Gastrocnemius medialis (tissue), 4 donors: ENCODE measurements around the gene EVI5. TPM values are rescaled to one million over a fixed set of nuclear protein-coding genes. Genes with fewer than 3 reads are reported as not detected.

Experiments used
- ATAC-seq, 2 donors: fragments of 150-250 bp; one replicate each; pipeline ENCODE4 v1.9.1; 2016
- DNase-seq, 2 donors: peaks; one replicate each; pipeline ENCODE4 v3.0.0-alpha.2; 2019
- H3K27ac ChIP-seq, 4 donors: fragments of 200-600 bp; sonication (generic); 1 replicate in 1 of 4; 2 replicates in 3 of 4; pipeline ENCODE4 v1.5.1; 2016 to 2018; ENCODE audit warnings: mild to moderate bottlenecking in 2 of 4, moderate library complexity in 1 of 4
- H3K27me3 ChIP-seq, 3 donors: fragments of 200-600 bp; sonication (generic) in 2 of 3; 1 replicate in 1 of 3; 2 replicates in 2 of 3; pipeline versions ENCODE4 v1.5.1 to v1.6.0; 2016 to 2019; ENCODE audit warnings: mild to moderate bottlenecking in 1 of 3, moderate library complexity in 1 of 3
- H3K36me3 ChIP-seq, 2 donors: fragments of 200-600 bp; sonication (generic) in 1 of 2; one replicate each; pipeline ENCODE4 v1.5.1; 2017 to 2018
- H3K4me1 ChIP-seq, 2 donors: fragments of 200-600 bp; sonication (generic) in 1 of 2; one replicate each; pipeline ENCODE4 v1.5.1; 2016 to 2017; ENCODE audit warnings: mild to moderate bottlenecking in 2 of 2
- H3K4me3 ChIP-seq, 4 donors: fragments of 200-600 bp; sonication (generic) in 3 of 4; 1 replicate in 1 of 4; 2 replicates in 3 of 4; pipeline ENCODE4 v1.5.1; 2016 to 2019; ENCODE audit warnings: mild to moderate bottlenecking in 2 of 4
- H3K9me3 ChIP-seq, 3 donors: fragments of 200-600 bp; sonication (generic) in 2 of 3; 1 replicate in 1 of 3; 2 replicates in 2 of 3; pipeline ENCODE4 v1.5.1; 2016 to 2019
- CTCF ChIP-seq, 5 experiments: fragments of 450-650 bp in 3 of 5; fragments of 200-600 bp in 2 of 5; sonication (generic) in 2 of 5; IDR thresholded peaks in 4 of 5; conservative IDR thresholded peaks in 1 of 5; 1 replicate in 4 of 5; 2 replicates in 1 of 5; pipeline ENCODE4 v1.5.1; 2016 to 2019; ENCODE audit warnings: antibody characterized with exemption in 5 of 5, mild to moderate bottlenecking in 3 of 5, moderate library complexity in 3 of 5
- POLR2A ChIP-seq, 2 donors: fragments of 450-650 bp; IDR thresholded peaks; one replicate each; pipeline ENCODE4 v1.6.1; 2017; ENCODE audit warnings: antibody characterized with exemption in 2 of 2, mild to moderate bottlenecking in 2 of 2, moderate library complexity in 2 of 2
- in situ Hi-C, 4 donors: fragments of 200-750 bp; cut with MboI; loops; one replicate each; pipeline versions ENCODE4 v1.15.0 to v1.8.0; 2017; ENCODE audit warnings: low sequenced_read_pairs in 4 of 4
- intact Hi-C: fragments of 100-400 bp; cut with DNase I; formaldehyde crosslinking; loops from one replicate; pipeline ENCODE4 v1.15.1; 2023; ENCODE audit warnings: low total_unique reads
- total RNA-seq, 4 donors: library from RNA; depleted of rRNA; stranded (reverse); fragments of >200 nt; gene quantifications; one replicate each; pipeline versions ENCODE4 v1.1.0 to v1.2.3, GENCODE V29; 2016

The EVI5 gene
- total RNA-seq, 4 donors from 2014 or later: 4.6 to 12.5 (median 8.2) TPM

- in situ Hi-C loops (no loop called here), intact Hi-C loops (no loop called here)
- DNase-seq: no peak
- H3K4me1 ChIP-seq: peaks cover 11 to 14% of the 10 kb centered on the region in 2 donors
- H3K4me3 ChIP-seq: no peak overlapping the region
- H3K36me3 ChIP-seq: no peaks in the 10 kb centered on the region
- no peak for ATAC-seq
- no peaks in the 10 kb centered on the region for H3K27me3 ChIP-seq
- no peaks in the 10 kb centered on the region for H3K9me3 ChIP-seq
- TF ChIP-seq POLR2A (IDR thresholded peaks at IDR 0.05) (no peak), CTCF (IDR thresholded peaks at IDR 0.05 in 4 of 5, conservative IDR thresholded peaks at IDR 0.05 in 1 of 5) (no peak)
- no peak overlapping the region for H3K27ac ChIP-seq
Measured at GRCh38 chr1:92707292-92707691, 77.6 kb downstream of the EVI5 start.

- H3K36me3 ChIP-seq: no peaks in the 10 kb centered on the region
- in situ Hi-C loops: no loop called here
- H3K4me1 ChIP-seq: peaks cover 0 to under 1% of the 10 kb centered on the region in 2 donors
- H3K27me3 ChIP-seq: no peaks in the 10 kb centered on the region
- intact Hi-C loops: no loop called here
- H3K4me3 ChIP-seq: no peak overlapping the region
- ATAC-seq (no peak), DNase-seq (no peak)
- no peak overlapping the region for H3K27ac ChIP-seq
- no peaks in the 10 kb centered on the region for H3K9me3 ChIP-seq
- TF ChIP-seq CTCF (IDR thresholded peaks at IDR 0.05 in 4 of 5, conservative IDR thresholded peaks at IDR 0.05 in 1 of 5) (no peak), POLR2A (IDR thresholded peaks at IDR 0.05) (no peak)
Measured at GRCh38 chr1:92705446-92705845, 79.5 kb downstream of the EVI5 start.

- TF ChIP-seq POLR2A (IDR thresholded peaks at IDR 0.05) (no peak), CTCF (IDR thresholded peaks at IDR 0.05 in 4 of 5, conservative IDR thresholded peaks at IDR 0.05 in 1 of 5) (no peak)
- no peaks in the 10 kb centered on the region for H3K4me1 ChIP-seq
Measured at GRCh38 chr1:92701147-92701546, 83.8 kb downstream of the EVI5 start.

GRCh38 chr1:92698932-92699331 lies 86.0 kb downstream of the EVI5 start:
- no peak for ATAC-seq
- H3K4me3 ChIP-seq: no peak overlapping the region
- TF ChIP-seq POLR2A (IDR thresholded peaks at IDR 0.05): no peak
- no peak for TF ChIP-seq CTCF (IDR thresholded peaks at IDR 0.05 in 4 of 5, conservative IDR thresholded peaks at IDR 0.05 in 1 of 5)
- DNase-seq: no peak
- H3K36me3 ChIP-seq: peaks cover 0 to 26% of the 10 kb centered on the region in 2 donors
- H3K9me3 ChIP-seq: no peaks in the 10 kb centered on the region
- intact Hi-C loops (no loop called here), in situ Hi-C loops (no loop called here)
- no peak overlapping the region for H3K27ac ChIP-seq
- H3K27me3 ChIP-seq: no peaks in the 10 kb centered on the region
- H3K4me1 ChIP-seq: no peaks in the 10 kb centered on the region

More at GRCh38 chr1:92701147-92701546, 83.8 kb downstream of the EVI5 start:
- Histone ChIP-seq H3K36me3 (peaks cover 0 to 9% of the 10 kb centered on the region in 2 donors), H3K9me3 (no peaks in the 10 kb centered on the region), H3K27ac (no peak overlapping the region), H3K4me3 (no peak overlapping the region), H3K27me3 (no peaks in the 10 kb centered on the region)
- in situ Hi-C loops (no loop called here), intact Hi-C loops (no loop called here)
- no peak for DNase-seq
- no peak for ATAC-seq

- in situ Hi-C loops (no loop called here), intact Hi-C loops (no loop called here)
- H3K9me3 ChIP-seq: no peaks in the 10 kb centered on the region
- H3K4me3 ChIP-seq: no peak overlapping the region
- DNase-seq (no peak), ATAC-seq (no peak)
- H3K27ac ChIP-seq: no peak overlapping the region
- no peaks in the 10 kb centered on the region for H3K27me3 ChIP-seq
- H3K36me3 ChIP-seq: peaks cover 0 to 44% of the 10 kb centered on the region in 2 donors
- H3K4me1 ChIP-seq: peaks cover 3 to 4% of the 10 kb centered on the region in 2 donors
- no peak for TF ChIP-seq POLR2A (IDR thresholded peaks at IDR 0.05)
- TF ChIP-seq CTCF (IDR thresholded peaks at IDR 0.05 in 4 of 5, conservative IDR thresholded peaks at IDR 0.05 in 1 of 5): no peak
Measured at GRCh38 chr1:92695104-92695503, 89.8 kb downstream of the EVI5 start.
